Neural progenitor cell (in vitro differentiated cells): Measurements from ENCODE around the gene KSR1.
"Not testable (repeated sequence)": the region's sequence is repeated elsewhere in the genome, so short reads cannot be mapped to it uniquely, and the experiment has no call there.

Experiments used
- CTCF ChIP-seq: fragments of 200-600 bp; sonication (generic); IDR thresholded peaks from 2 replicates; pipeline ENCODE4 v1.5.1; 2017; ENCODE audit warnings: antibody characterized with exemption, mild to moderate bottlenecking
- EZH2phosphoT487 ChIP-seq: fragments of 200-600 bp; sonication (generic); IDR thresholded peaks from 2 replicates; pipeline ENCODE4 v1.6.1; 2017; ENCODE audit warnings: antibody characterized with exemption

GRCh38 chr17:27637818-27638217, 181.6 kb downstream of the KSR1 start:
- not testable (repeated sequence) for TF ChIP-seq CTCF, EZH2phosphoT487
